ENCODE data around the gene APPL2.

APPL2 gene

GRCh38 chr12:105220929-105221290 is 15.1 kb downstream of the APPL2 start:
- Mint-ChIP-seq H3K4me3 (no peak overlapping the region), H3K36me3 (peaks cover 25% of the 10 kb centered on the region), H3K27ac (no peak overlapping the region), H3K27me3 (no peaks in the 10 kb centered on the region), H3K9me3 (no peaks in the 10 kb centered on the region), H3K4me1 (peaks cover 18% of the 10 kb centered on the region)

- H3K9me3 Mint-ChIP-seq = no peaks in the 10 kb centered on the region
- no peaks in the 10 kb centered on the region for H3K27me3 Mint-ChIP-seq
- H3K36me3 Mint-ChIP-seq = peaks cover 27% of the 10 kb centered on the region
- H3K4me1 Mint-ChIP-seq = peaks cover 12% of the 10 kb centered on the region
- H3K4me3 Mint-ChIP-seq = no peak overlapping the region
- H3K27ac Mint-ChIP-seq = no peak overlapping the region
These were observed 15.6 kb downstream of the APPL2 start for GRCh38 chr12:105220150-105220928.

- H3K27ac Mint-ChIP-seq = no peak overlapping the region
- H3K9me3 Mint-ChIP-seq = no peaks in the 10 kb centered on the region
- H3K36me3 Mint-ChIP-seq = peaks cover 27% of the 10 kb centered on the region
These were observed 16.5 kb downstream of the APPL2 start for GRCh38 chr12:105219261-105220028.

DNA sequence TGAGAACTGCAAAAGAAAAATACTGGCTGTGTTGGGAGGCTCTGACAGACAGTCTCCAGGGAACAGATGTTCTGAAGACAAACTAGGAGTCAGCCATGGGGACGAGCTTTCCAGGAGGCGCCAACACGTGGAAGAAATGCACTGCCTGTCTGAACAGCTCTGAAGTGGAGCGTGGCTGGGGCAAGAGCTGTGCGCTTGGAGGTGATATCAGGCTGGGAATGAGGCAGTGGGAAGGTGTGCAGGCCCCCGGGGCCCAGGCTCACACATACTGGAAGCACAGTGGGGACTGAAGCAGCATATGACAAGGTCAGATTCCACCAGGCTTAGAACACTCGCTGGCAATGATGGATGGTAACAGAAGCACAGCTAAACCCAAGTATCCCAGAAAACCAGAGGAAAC is 17.5 kb downstream of the APPL2 start:
- H3K27me3 Mint-ChIP-seq = no peaks in the 10 kb centered on the region
- H3K4me1 Mint-ChIP-seq = peaks cover 7% of the 10 kb centered on the region
- no peaks in the 10 kb centered on the region for H3K9me3 Mint-ChIP-seq
- no peak overlapping the region for H3K27ac Mint-ChIP-seq
- H3K36me3 Mint-ChIP-seq = peaks cover 30% of the 10 kb centered on the region
- H3K4me3 Mint-ChIP-seq = no peak overlapping the region

More at GRCh38 chr12:105219261-105220028, 16.5 kb downstream of the APPL2 start:
- Mint-ChIP-seq H3K4me3 (no peak overlapping the region), H3K27me3 (no peaks in the 10 kb centered on the region), H3K4me1 (peaks cover 9% of the 10 kb centered on the region)

- peaks cover 19% of the 10 kb centered on the region for H3K36me3 Mint-ChIP-seq
- no peaks in the 10 kb centered on the region for H3K27me3 Mint-ChIP-seq
- H3K9me3 Mint-ChIP-seq = no peaks in the 10 kb centered on the region
- no peaks in the 10 kb centered on the region for H3K4me1 Mint-ChIP-seq
- H3K27ac Mint-ChIP-seq = no peak overlapping the region
- H3K4me3 Mint-ChIP-seq = no peak overlapping the region
These were observed 21.2 kb downstream of the APPL2 start for GRCh38 chr12:105214670-105215375.

DNA sequence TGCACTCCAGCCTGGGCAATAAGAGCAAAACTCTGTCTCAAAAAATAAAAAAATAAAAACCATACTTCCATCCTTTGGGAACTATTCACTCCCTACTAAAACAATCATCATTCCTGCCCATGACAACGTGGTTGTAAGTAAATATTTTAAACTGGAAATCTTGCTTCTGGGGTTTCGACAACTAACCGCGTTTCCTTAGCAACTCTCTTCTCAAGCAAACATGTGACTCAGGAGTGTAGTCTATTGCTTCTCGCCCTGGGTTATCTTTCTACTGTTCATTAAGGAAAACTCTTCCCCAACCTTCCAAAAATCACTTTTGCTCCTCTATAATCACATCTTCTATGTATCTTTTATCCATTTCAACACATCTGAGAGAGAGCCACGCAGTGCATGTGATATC is 21.8 kb downstream of the APPL2 start:
- peaks cover 19% of the 10 kb centered on the region for H3K36me3 Mint-ChIP-seq
- H3K4me3 Mint-ChIP-seq = no peak overlapping the region
- H3K4me1 Mint-ChIP-seq = no peaks in the 10 kb centered on the region
- H3K27ac Mint-ChIP-seq = no peak overlapping the region
- H3K27me3 Mint-ChIP-seq = no peaks in the 10 kb centered on the region
- no peaks in the 10 kb centered on the region for H3K9me3 Mint-ChIP-seq

GRCh38 chr12:105212438-105212837 is 23.5 kb downstream of the APPL2 start:
- H3K9me3 Mint-ChIP-seq = no peaks in the 10 kb centered on the region
- peaks cover 26% of the 10 kb centered on the region for H3K36me3 Mint-ChIP-seq
- H3K27ac Mint-ChIP-seq = no peak overlapping the region
- no peaks in the 10 kb centered on the region for H3K4me1 Mint-ChIP-seq
- no peaks in the 10 kb centered on the region for H3K27me3 Mint-ChIP-seq
- no peak overlapping the region for H3K4me3 Mint-ChIP-seq

DNA sequence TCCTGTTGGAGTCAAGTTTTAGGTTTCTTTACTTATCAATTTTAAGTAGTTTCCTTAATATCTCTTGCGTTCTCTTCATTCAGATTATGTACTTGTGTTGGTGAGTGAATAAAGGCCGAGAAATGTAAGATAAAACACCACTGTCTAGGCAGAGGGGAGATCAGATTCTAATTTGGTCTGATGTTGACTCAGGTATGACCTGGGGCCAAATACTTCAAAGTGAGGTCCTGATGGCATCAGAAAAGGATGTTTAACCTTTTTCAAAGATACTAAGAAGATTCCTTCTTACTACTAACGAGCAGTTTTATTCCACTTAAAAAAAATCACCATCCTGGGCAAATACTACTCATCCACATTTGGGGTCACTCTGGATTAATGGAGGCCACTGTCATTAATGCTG is 26.9 kb downstream of the APPL2 start:
- no peaks in the 10 kb centered on the region for H3K27me3 Mint-ChIP-seq
- H3K36me3 Mint-ChIP-seq = peaks cover 17% of the 10 kb centered on the region
- no peak overlapping the region for H3K4me3 Mint-ChIP-seq
- H3K9me3 Mint-ChIP-seq = no peaks in the 10 kb centered on the region
- H3K27ac Mint-ChIP-seq = peak overlapping the region; percentile 42
- H3K4me1 Mint-ChIP-seq = no peaks in the 10 kb centered on the region

DNA sequence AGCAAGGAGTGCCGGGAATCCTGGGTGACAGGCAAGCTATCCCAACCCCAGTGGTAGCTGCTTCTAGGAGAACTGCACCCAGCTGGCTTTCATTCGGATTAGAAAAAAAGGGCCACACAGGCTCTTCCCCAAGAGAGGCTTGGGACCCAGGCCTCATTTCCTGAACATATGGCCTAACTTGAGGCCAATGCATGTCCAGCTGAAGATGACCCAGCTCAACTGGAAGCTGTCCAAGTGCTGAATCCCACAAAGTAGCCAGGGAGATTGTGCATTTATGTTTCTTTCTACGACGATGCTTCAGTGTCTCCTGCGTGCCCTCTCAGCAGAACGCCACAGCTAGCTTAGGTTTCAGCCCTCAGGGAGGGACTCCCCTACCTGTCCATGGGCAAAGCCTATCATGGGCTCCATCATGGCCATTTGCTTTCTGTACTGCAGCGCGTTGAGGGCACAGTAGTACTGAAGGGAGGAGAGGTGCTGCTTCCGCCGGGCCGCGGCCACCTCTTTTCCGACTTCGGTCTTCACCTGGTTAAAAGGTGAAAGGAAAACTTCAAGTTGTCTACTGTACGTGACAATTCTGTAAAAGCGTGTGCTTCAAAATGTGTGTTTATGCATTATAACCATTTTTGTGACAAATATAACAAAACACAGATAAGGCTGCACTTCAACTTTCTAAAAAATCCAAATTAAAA is 29.1 kb downstream of the APPL2 start:
- Mint-ChIP-seq H3K4me3 (no peak overlapping the region), H3K27me3 (no peaks in the 10 kb centered on the region), H3K36me3 (peaks cover 17% of the 10 kb centered on the region)

DNA sequence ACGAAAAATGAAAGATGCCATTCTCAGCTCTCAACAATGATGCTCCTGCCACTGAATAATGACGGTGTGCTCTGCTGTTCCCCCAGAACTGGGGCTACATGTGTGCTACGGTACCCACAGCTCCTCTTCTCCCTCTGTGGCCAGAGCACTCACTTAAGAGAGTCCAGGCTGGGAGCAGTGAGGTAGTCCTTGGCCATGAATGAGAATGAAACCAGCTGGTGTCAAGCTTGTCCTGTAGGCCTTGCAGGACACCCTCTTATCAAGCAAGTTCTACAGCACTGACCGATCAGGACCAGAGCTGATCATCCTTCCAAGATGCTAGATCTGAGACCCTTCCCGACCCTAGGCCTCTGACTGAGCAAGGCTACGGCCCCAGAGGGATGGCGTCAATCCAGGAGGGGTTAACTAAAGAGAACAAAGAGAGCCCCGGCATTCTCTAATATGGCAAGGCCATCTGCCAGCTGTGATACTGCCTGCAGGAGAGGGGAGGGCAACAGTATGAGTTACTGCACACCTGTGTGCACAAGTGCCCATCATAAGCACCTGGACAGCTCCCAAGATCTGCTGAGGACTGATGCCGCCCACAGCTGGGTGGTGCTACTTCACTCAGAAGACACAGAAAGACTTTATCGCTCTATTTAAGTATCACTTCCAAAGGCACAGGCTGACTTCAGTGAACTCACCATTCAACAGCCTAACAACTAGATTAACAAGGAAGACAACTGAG is 30.5 kb downstream of the APPL2 start:
- Mint-ChIP-seq H3K36me3 (peaks cover 15% of the 10 kb centered on the region), H3K4me1 (no peaks in the 10 kb centered on the region), H3K27me3 (no peaks in the 10 kb centered on the region), H3K9me3 (no peaks in the 10 kb centered on the region), H3K27ac (peak overlapping the region; percentile 21), H3K4me3 (no peak overlapping the region)

More for the DNA sequence above, 29.1 kb downstream of the APPL2 start:
- Mint-ChIP-seq H3K4me1 (no peaks in the 10 kb centered on the region), H3K27ac (no peak overlapping the region), H3K9me3 (no peaks in the 10 kb centered on the region)

GRCh38 chr12:105204916-105205315 is 31.1 kb downstream of the APPL2 start:
- Mint-ChIP-seq H3K9me3 (no peaks in the 10 kb centered on the region), H3K4me1 (no peaks in the 10 kb centered on the region), H3K36me3 (peaks cover 15% of the 10 kb centered on the region), H3K4me3 (no peak overlapping the region), H3K27ac (peak overlapping the region; percentile 65), H3K27me3 (no peaks in the 10 kb centered on the region)

- peaks cover 14% of the 10 kb centered on the region for H3K36me3 Mint-ChIP-seq
- H3K4me1 Mint-ChIP-seq = no peaks in the 10 kb centered on the region
- no peaks in the 10 kb centered on the region for H3K9me3 Mint-ChIP-seq
- H3K4me3 Mint-ChIP-seq = no peak overlapping the region
- no peak overlapping the region for H3K27ac Mint-ChIP-seq
- H3K27me3 Mint-ChIP-seq = no peaks in the 10 kb centered on the region
These were observed 31.8 kb downstream of the APPL2 start for GRCh38 chr12:105204127-105204526.

GRCh38 chr12:105202202-105202601 is 33.8 kb downstream of the APPL2 start:
- Mint-ChIP-seq H3K9me3 (no peaks in the 10 kb centered on the region), H3K4me3 (no peak overlapping the region), H3K4me1 (no peaks in the 10 kb centered on the region), H3K36me3 (peaks cover 5% of the 10 kb centered on the region), H3K27ac (no peak overlapping the region), H3K27me3 (no peaks in the 10 kb centered on the region)

- Mint-ChIP-seq H3K27ac (no peak overlapping the region), H3K36me3 (peaks cover 2% of the 10 kb centered on the region), H3K9me3 (no peaks in the 10 kb centered on the region), H3K4me3 (no peak overlapping the region), H3K27me3 (no peaks in the 10 kb centered on the region), H3K4me1 (no peaks in the 10 kb centered on the region)
These were observed 34.7 kb downstream of the APPL2 start for GRCh38 chr12:105201299-105201698.

GRCh38 chr12:105200385-105200784 is 35.6 kb downstream of the APPL2 start:
- Mint-ChIP-seq H3K27ac (no peak overlapping the region), H3K9me3 (no peaks in the 10 kb centered on the region), H3K4me1 (no peaks in the 10 kb centered on the region), H3K27me3 (no peaks in the 10 kb centered on the region), H3K36me3 (peaks cover 2% of the 10 kb centered on the region), H3K4me3 (no peak overlapping the region)
